ENCODE measurements around the gene BBIP1.

- no peak for TF ChIP-seq EMX1 (CRISPR knock-in tag; IDR thresholded peaks at IDR 0.05)
- TF ChIP-seq CTCF (IDR thresholded peaks at IDR 0.05), result no peak
- no peak for TF ChIP-seq NR2C2 (CRISPR knock-in tag; IDR thresholded peaks at IDR 0.05)
- no peak for TF ChIP-seq ZNF317 (CRISPR knock-in tag; IDR thresholded peaks at IDR 0.05; ENCODE audit: borderline replicate concordance, low read depth)
Observed at GRCh38 chr10:110946496-110946895, 27.5 kb upstream of the BBIP1 start.
